NCI-H345 (cell line): Measurements from ENCODE around the gene TPP2.
A peak's percentile ranks its signal among the peaks of the same experiment; 100 is the strongest.

Experiments used
- DNase-seq: peaks from one replicate; lab custom pipeline; 2025; lab: John Stamatoyannopoulos, UW

Gene TPP2

DNA sequence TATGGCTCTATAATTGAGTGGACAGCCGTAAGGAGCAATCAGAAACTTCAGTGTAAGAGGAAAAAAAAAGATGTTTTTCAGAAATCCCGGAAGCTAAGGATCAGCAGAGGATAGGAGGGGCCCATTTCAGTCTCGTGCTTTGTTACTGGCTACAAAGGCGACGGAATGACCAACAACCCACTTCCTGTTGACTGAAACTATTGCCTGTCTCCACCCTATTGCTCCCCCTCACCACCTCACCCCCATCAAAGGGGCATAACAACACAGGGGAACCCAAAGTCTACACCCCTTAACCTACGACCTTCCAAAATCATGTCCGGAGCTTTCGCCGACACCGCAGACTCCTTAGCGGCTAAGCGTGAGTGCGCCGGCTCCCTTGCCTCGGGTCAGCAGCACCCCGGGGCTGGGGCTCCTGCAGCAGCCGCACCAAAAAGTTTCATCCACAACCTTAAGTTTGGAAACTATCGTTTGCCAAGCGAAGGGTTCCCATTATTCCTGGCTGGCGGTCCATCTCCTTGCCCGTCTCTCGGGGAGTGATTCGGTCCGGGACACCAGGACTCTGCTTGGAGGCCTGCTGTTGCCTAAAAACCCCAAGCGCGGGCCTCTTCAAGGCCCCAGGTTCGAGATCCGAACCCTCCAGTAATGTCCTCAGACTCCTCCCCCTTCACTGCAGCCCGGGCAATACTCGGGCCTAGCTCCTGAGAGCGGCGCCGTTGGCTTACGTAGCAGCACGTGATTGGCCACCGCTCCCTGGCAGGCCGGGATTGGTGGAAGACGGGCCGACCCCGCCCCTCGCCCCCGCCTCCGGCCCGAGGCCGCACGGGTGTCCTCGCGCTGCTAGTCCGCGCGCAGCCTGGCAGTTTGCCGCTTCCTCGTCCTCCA, at the start of gene TPP2:
Gene TPP2 (plus strand): TSS at position 840 of the 882 bp plus-strand sequence. CDS start 53 bp downstream, outside the sequence.
- DNase-seq = peak; percentile 99

GRCh38 chr13:102548811-102549210, 48.0 kb upstream of the TPP2 start:
- DNase-seq = no peak

DNA sequence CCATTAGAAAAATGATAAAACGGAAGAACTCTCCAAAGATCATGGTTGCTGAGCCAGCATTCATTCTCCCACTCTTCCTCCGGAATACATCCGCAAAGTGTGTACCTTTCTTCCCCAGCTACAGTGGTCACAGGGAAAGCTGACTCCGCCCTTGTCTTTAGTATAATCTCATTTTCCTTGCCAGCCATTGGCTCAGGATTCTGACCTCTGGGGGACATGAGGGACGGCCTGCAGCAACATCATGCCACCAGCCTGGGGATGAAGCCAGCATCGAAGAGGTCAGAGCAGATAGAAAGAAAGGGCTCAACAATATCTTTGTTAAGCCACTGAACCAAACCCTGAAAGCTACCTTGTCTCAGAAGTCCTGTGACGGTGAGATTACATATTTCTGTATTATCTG, 46.3 kb upstream of the TPP2 start:
- DNase-seq = no peak

DNA sequence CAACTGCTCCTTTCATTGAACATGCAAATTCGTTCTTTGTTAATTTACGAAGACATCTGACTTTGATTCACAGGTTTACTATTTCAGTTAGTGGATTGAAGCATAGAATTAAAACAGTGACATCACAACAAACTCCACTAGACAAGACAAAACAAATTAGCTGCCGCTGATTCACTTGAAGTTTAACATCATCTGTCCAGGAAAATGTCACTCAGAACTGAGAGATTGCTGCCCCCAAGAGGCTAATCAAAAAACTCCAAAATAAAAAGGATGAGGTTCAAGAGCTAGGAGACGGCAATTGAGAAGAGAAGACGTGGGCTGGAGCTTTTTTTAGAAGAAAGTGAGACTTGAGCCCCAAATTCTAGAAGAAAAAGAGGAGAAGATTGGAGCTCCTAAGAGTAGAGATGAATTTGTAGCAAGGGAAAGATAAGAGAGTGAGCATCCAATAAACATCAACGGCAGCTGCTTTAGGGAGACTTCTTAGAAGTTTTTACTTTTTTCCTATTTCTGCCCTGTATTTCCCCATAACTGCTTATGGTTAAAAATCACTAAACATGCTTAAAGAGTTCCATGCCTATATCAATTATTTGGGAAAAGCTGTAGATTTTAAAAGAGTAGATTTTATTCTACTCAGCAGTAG, 40.8 kb upstream of the TPP2 start:
- peak; percentile 68 for DNase-seq

GRCh38 chr13:102556806-102557205, 40.0 kb upstream of the TPP2 start:
- DNase-seq = no peak

DNA sequence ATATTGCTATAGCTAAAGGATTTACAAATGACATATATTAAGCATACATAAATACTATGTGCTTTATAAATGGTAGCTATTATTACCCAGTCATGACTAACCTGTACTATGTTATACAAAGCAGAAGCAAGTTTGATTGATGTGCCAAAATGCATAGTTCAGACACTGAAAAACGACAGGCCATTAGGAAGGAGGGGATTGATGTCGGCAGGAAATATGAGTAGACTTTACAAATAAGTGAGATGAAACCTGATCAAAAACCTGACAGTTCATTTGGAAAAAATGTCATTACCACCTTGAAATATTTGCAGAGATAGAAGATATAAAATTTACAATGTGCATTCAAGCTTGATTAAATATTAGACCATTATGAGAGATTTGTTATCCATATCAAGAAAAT, 38.8 kb upstream of the TPP2 start:
- DNase-seq = no peak

GRCh38 chr13:102561933-102562332, 34.9 kb upstream of the TPP2 start:
- DNase-seq = no peak

DNA sequence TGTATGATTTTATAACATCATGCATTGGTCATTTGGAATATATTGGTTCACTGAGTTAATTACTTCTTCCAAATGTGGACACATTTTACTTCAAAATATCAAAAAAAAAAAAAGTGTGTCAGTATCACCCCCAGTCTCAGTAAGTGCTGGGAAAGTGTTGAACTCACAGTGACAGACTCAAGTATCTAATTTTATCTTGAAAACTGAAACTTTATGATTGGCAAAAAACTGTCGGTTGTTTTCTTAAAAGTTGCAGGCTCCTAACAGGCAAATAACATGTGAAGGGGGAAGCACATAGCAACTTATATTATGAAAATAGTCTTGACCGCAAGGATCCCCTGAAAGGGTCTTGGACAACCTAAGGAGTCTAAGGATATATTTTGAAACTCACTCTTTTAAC, 33.5 kb upstream of the TPP2 start:
- DNase-seq = no peak

- DNase-seq = no peak
These were observed 32.2 kb upstream of the TPP2 start for GRCh38 chr13:102564564-102564963.

DNA sequence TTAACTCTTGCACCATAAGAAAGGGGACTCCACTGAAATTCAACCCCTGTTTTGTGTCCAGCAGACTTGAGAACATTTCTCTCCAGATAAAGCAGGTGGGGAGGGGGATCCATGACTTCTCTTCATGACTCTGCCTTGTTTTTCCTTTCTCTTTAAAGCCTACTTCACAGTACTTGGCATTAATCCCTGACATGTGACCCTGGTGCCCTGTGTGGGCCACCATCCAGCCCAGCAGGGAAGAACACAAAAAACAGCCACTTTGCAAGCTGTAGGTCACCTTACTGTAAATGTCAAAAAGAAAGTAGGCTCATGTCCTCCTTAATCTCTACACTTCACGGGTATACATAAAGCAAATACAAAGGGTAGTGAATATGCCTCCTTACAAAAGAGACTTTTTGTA, 30.3 kb upstream of the TPP2 start:
- no peak for DNase-seq

DNA sequence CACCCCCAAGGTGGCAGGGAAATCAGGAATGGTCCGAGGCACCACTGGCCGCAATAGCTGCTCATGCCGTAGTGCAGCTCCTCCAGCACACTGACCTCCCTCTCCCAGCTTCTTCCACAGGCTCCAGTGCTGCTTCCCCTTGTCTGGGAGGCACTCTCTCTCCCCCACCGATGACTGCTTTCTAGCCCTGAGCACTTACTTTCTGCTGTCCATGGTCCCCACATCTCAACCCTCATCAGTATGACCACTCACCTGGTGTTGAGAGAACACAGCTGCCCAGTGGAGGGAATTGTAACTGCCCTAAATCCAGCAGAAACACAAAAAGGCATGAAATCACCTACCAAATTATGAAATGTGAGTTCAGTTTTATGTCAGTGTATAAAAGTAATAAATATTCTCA, 28.9 kb upstream of the TPP2 start:
- no peak for DNase-seq

- DNase-seq = no peak
These were observed 27.3 kb upstream of the TPP2 start for GRCh38 chr13:102569488-102569887.

GRCh38 chr13:102571075-102571474, 25.7 kb upstream of the TPP2 start:
- DNase-seq = peak; percentile 13

GRCh38 chr13:102572323-102572722, 24.5 kb upstream of the TPP2 start:
- DNase-seq = no peak

GRCh38 chr13:102580552-102581169, 16.1 kb upstream of the TPP2 start:
- peak; percentile 71 for DNase-seq

- no peak for DNase-seq
These were observed 14.5 kb upstream of the TPP2 start for GRCh38 chr13:102582256-102582655.

DNA sequence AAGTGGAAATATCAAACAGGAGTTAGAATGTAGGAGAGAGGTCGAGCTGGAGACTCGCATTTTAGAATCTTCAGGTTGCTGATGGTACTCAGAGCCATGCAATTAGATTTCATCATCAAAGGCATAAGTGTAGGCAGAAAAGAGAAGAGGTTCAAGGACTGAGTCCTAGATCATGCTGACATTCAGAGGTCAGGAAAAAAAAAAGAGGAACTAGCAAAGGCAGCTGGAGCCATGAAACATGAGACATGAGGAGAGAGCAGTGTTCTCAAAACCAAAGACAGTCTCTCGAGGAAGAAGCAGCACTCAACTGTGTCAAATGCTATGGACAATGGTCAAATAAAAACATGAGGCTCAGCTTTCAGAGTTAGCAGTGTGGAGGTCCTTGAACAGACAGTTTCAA, 12.4 kb upstream of the TPP2 start:
- DNase-seq = no peak

- DNase-seq = no peak
These were observed 10.2 kb upstream of the TPP2 start for GRCh38 chr13:102586615-102587014.

DNA sequence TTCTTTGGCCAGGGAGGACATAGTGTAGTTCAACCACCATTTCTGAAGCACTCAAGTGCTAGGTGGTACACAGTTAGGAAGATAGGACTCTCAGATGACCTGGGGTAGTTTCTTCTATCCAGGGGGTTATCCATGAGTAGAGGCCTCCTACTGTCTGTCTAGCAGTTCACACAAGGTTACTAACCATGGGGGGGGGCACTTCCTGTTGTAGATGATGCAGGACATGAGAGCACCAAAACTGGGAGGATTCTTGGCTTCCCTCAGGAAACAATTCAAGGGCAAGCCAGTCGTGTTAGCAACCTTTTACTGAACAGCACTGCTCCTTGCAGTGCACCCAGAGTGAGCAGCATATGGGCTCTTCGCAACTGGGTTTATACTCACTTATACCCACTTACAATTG, 8.9 kb upstream of the TPP2 start:
- no peak for DNase-seq

DNA sequence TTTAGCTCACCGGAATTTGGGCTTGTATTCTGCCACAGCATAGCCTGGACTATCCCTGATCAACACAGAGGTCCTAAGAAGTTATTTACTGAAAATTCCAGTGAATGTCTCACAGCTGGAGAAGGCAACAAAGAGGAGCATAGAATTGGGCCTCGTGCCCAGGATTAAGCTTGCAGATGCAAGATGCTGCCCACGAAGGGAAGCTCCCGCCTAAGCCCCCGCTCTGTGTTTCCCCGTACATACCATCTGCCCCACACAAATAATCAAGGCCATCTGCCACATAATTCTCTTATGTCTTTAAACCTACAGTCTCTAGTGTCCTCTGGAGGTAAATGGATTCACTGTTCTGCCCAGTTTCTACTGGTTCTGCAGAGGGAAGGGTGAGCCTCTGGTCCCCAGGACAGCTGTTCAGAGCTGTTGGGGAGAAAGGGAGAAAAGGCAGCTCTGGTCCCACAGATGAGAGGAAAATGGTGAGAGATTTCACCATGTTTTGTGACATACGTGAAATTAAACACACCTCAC, 7.4 kb upstream of the TPP2 start:
- DNase-seq = no peak

GRCh38 chr13:102591988-102592781, 4.6 kb upstream of the TPP2 start:
- peak; percentile 84 for DNase-seq

DNA sequence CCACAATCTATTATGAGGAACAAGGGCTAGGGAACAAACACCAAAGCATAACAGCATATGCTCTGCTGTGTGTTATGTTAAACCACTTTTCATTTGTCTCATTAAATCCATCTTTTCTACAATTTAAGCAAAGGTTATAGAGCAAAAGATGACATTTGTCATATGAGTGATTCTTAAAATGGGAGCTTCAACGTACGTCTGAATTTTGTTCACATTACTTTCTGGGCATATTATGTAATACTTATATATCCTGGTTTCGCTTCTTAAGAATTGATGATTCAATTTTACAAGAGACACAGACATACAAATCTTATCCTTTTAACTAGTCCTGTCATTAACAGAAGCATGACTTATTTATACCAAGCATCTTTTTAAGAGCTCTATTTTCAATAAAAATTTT, 3.3 kb upstream of the TPP2 start:
- DNase-seq = no peak
